Measurements from ENCODE around the gene ST3GAL2.

ST3GAL2 gene

GRCh38 chr16:70441406-70441990 is 2.6 kb upstream of the ST3GAL2 start:
- no peak for DNase-seq (ENCODE audit: low read depth)
- TF ChIP-seq POLR2A (IDR thresholded peaks at IDR 0.05; ENCODE audit: extremely low read depth, insufficient read length), result no peak
- TF ChIP-seq MYC (IDR thresholded peaks at IDR 0.05; ENCODE audit: low read depth, low read length), result no peak
- TF ChIP-seq, protein P1, sequence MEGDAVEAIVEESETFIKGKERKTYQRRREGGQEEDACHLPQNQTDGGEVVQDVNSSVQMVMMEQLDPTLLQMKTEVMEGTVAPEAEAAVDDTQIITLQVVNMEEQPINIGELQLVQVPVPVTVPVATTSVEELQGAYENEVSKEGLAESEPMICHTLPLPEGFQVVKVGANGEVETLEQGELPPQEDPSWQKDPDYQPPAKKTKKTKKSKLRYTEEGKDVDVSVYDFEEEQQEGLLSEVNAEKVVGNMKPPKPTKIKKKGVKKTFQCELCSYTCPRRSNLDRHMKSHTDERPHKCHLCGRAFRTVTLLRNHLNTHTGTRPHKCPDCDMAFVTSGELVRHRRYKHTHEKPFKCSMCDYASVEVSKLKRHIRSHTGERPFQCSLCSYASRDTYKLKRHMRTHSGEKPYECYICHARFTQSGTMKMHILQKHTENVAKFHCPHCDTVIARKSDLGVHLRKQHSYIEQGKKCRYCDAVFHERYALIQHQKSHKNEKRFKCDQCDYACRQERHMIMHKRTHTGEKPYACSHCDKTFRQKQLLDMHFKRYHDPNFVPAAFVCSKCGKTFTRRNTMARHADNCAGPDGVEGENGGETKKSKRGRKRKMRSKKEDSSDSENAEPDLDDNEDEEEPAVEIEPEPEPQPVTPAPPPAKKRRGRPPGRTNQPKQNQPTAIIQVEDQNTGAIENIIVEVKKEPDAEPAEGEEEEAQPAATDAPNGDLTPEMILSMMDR (IDR thresholded peaks at IDR 0.05; ENCODE audit: low read depth, low read length), result no peak
- H3K4me3 ChIP-seq (ENCODE audit: low read depth, low read length), result no peak overlapping the region

- H3K4me3 ChIP-seq (ENCODE audit: low read depth, low read length), result no peak overlapping the region
- TF ChIP-seq, protein P2, sequence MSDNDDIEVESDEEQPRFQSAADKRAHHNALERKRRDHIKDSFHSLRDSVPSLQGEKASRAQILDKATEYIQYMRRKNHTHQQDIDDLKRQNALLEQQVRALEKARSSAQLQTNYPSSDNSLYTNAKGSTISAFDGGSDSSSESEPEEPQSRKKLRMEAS (IDR thresholded peaks at IDR 0.05; ENCODE audit: low read depth, low read length), result no peak
- TF ChIP-seq MYC (IDR thresholded peaks at IDR 0.05; ENCODE audit: low read depth, low read length), result no peak
- TF ChIP-seq, protein P1 (IDR thresholded peaks at IDR 0.05; ENCODE audit: low read depth, low read length), result no peak
- TF ChIP-seq POLR2A (IDR thresholded peaks at IDR 0.05; ENCODE audit: extremely low read depth, insufficient read length), result no peak
- no peak for DNase-seq (ENCODE audit: low read depth)
These were observed 1.3 kb upstream of the ST3GAL2 start for GRCh38 chr16:70440009-70440692.

GRCh38 chr16:70438585-70438968 is 323 bp downstream of the ST3GAL2 start:
- DNase-seq (ENCODE audit: low read depth), result peak; percentile 58
- peak overlapping the region; percentile 90 for H3K4me3 ChIP-seq (ENCODE audit: low read depth, low read length)
- no peak for TF ChIP-seq MYC (IDR thresholded peaks at IDR 0.05; ENCODE audit: low read depth, low read length)
- TF ChIP-seq, protein P1 (IDR thresholded peaks at IDR 0.05; ENCODE audit: low read depth, low read length), result no peak
- TF ChIP-seq POLR2A (IDR thresholded peaks at IDR 0.05; ENCODE audit: extremely low read depth, insufficient read length), result no peak
- TF ChIP-seq, protein P2 (IDR thresholded peaks at IDR 0.05; ENCODE audit: low read depth, low read length), result no peak

GRCh38 chr16:70437582-70438557 is 1.0 kb downstream of the ST3GAL2 start:
- DNase-seq (ENCODE audit: low read depth), result peak; percentile 63
- no peak for TF ChIP-seq MYC (IDR thresholded peaks at IDR 0.05; ENCODE audit: low read depth, low read length)
- peak overlapping the region; percentile 90 for H3K4me3 ChIP-seq (ENCODE audit: low read depth, low read length)

DNA sequence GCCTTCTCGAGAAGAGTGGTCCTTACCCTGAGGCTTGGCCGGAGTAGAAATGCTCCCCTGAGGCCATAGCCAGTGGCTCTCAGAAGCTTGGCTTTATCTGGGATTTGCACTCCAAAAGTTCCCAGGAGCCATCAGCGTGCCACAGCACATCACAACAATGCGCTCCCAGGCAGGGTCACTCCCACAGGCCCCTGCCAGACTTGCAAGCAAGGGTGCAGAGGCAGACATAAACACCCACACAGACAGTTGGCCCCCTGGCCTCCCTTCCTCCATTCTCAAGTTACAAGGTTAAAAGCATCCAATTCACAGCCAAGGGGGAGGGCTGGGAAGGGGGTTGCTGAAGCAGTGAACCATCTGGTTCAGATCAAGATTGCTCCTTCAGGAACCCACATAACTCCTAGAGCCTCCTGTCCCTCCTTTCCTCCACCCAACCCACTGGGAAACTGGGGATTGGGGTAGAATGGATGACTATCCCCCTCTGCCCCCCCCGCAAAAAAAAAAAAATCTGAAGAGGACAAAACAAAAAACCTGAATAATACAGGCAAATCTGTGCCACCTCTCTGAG is 1.8 kb downstream of the ST3GAL2 start:
- TF ChIP-seq, protein P1 (IDR thresholded peaks at IDR 0.05; ENCODE audit: low read depth, low read length), result no peak
- TF ChIP-seq POLR2A (IDR thresholded peaks at IDR 0.05; ENCODE audit: extremely low read depth, insufficient read length) (no peak), MYC (IDR thresholded peaks at IDR 0.05; ENCODE audit: low read depth, low read length) (peak; percentile 36; the same call in 1 of the 2 replicates)
- TF ChIP-seq, protein P2 (IDR thresholded peaks at IDR 0.05; ENCODE audit: low read depth, low read length), result peak; percentile 71
- H3K4me3 ChIP-seq (ENCODE audit: low read depth, low read length), result peak overlapping the region; percentile 90
- DNase-seq (ENCODE audit: low read depth), result peak; percentile 85

Measured in NB4 (cell line).